ENCODE data around the gene TMEM74B. TPM values are rescaled to one million over a fixed set of nuclear protein-coding genes. Genes with fewer than 3 reads are reported as not detected.
"Not testable (repeated sequence)": the region's sequence is repeated elsewhere in the genome, so short reads cannot be mapped to it uniquely, and the experiment has no call there.

Gene TMEM74B
- total and polyA plus RNA-seq, 2 donors = 0.47 to 1.3 TPM

DNA sequence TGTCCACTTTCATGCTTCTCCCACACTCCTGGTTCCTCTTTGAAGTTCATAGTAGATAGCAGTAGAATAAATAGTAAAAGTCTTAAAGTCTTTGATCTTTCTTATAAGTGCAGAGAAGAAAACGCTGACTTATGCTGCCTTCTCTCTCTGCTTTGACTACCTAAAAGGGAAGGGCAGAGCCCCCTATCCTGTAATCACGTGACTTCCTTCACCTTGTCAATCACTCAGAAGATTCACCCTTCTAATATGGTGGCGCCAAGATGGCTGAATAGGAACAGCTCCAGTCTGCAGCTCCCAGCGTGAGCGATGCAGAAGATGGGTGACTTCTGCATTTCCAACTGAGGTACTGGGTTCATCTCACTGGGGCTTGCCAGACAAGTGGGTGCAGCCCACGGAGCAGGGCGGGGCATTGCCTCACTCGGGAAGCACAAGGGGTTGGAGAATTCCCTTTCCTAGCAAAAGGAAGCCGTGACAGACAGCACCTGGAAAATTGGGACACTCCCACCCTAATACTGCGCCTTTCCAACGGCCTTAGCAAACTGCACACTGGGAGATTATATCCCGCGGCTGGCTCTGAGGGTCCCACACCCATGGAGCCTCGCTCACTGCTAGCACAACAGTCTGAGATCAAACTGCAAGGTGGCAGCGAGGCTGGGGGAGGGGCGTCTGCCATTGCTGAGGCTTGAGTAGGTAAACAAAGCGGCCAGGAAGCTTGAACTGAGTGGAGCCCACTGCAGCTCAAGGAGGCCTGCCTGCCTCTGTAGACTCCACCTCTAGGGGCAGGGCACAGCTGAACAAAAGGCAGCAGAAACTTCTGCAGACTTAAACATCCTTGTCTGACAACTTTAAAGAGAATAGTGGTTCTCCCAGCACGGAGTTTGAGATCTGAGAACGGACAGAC, 32.0 kb upstream of the TMEM74B start:
- WGBS = 94% methylated on average over 19 of the region's 19 CpGs

GRCh38 chr20:1215386-1216170, 30.8 kb upstream of the TMEM74B start:
- H3K36me3 ChIP-seq (ENCODE audit: control insufficient read depth in 2 of 2, insufficient read depth in 2 of 2, low read length in 1 of 2) = no peaks in the 10 kb centered on the region
- DNase-seq (ENCODE audit: low read depth in 6 of 9, low spot score in 9 of 9) = peak in 1 of 9 donors; percentile 25
- no peak overlapping the region for H3K27ac ChIP-seq (ENCODE audit: low read depth in 1 of 2, low read length in 1 of 2)
- peaks cover 2 to 8% of the 10 kb centered on the region in 2 donors for H3K27me3 ChIP-seq (ENCODE audit: control insufficient read depth in 2 of 2, insufficient read depth in 1 of 2, low read length in 1 of 2)
- H3K9me3 ChIP-seq (ENCODE audit: control insufficient read depth in 2 of 2, insufficient read depth in 1 of 2, low read length in 1 of 2) = no peaks in the 10 kb centered on the region
- H3K4me3 ChIP-seq (ENCODE audit: low read length in 2 of 2) = no peak overlapping the region
- WGBS = 62% methylated on average over 11 of the region's 11 CpGs
- no peaks in the 10 kb centered on the region for H3K4me1 ChIP-seq (ENCODE audit: control insufficient read depth in 2 of 2, insufficient read depth in 2 of 2, low read length in 2 of 2)

More for the DNA sequence above, 32.0 kb upstream of the TMEM74B start:
- H3K4me3 ChIP-seq (ENCODE audit: low read length in 2 of 2); H3K9me3 ChIP-seq (ENCODE audit: control insufficient read depth in 2 of 2, insufficient read depth in 1 of 2, low read length in 1 of 2); DNase-seq (ENCODE audit: low read depth in 6 of 9, low spot score in 9 of 9); H3K27me3 ChIP-seq (ENCODE audit: control insufficient read depth in 2 of 2, insufficient read depth in 1 of 2, low read length in 1 of 2); H3K27ac ChIP-seq (ENCODE audit: low read depth in 1 of 2, low read length in 1 of 2); H3K4me1 ChIP-seq (ENCODE audit: control insufficient read depth in 2 of 2, insufficient read depth in 2 of 2, low read length in 2 of 2); H3K36me3 ChIP-seq (ENCODE audit: control insufficient read depth in 2 of 2, insufficient read depth in 2 of 2, low read length in 1 of 2): not testable (repeated sequence)

GRCh38 chr20:1214838-1215261, 30.1 kb upstream of the TMEM74B start:
- DNase-seq (ENCODE audit: low read depth in 6 of 9, low spot score in 9 of 9) = no peak
- WGBS = 94% methylated on average over 4 of the region's 4 CpGs
- peaks cover 2 to 10% of the 10 kb centered on the region in 2 donors for H3K27me3 ChIP-seq (ENCODE audit: control insufficient read depth in 2 of 2, insufficient read depth in 1 of 2, low read length in 1 of 2)
- H3K4me3 ChIP-seq (ENCODE audit: low read length in 2 of 2) = no peak overlapping the region
- H3K27ac ChIP-seq (ENCODE audit: low read depth in 1 of 2, low read length in 1 of 2) = no peak overlapping the region
- no peaks in the 10 kb centered on the region for H3K4me1 ChIP-seq (ENCODE audit: control insufficient read depth in 2 of 2, insufficient read depth in 2 of 2, low read length in 2 of 2)
- no peaks in the 10 kb centered on the region for H3K36me3 ChIP-seq (ENCODE audit: control insufficient read depth in 2 of 2, insufficient read depth in 2 of 2, low read length in 1 of 2)
- no peaks in the 10 kb centered on the region for H3K9me3 ChIP-seq (ENCODE audit: control insufficient read depth in 2 of 2, insufficient read depth in 1 of 2, low read length in 1 of 2)

DNA sequence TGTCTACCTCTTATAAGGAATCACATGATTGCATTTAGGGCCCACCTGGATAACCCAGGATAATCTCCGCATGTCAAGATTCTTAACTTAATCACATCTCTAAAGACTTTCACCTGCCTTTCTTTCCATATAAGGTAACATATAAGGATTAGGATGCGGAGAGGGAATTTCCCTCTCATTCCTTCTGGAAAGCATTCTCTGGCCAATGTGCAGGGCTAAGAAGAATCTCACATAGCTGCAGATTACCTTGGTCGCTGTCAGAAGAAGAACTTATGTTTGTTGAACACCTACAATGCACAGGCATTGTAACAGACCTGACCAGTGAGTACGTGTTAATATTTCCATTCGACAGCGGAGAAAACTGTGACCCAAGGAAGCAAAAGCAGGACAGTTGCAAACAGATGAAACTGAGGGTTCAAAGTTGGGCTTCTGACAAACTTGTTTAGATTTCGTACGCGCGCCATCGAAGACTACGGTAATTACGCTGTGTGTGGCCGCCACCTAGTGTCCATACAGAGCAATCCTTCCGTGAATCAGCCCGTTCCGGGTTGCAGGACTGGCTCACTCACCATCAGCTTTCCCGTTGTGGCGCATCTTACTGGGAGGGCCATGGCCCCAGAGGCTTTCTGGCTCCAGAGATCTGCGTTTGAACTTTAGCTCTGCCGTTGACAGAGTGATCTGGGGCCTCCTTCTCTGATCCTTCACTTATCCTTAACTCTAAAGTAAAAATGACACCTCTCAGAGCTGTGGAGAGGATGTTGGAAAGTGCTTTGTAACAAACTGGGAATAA, 28.0 kb upstream of the TMEM74B start:
- DNase-seq (ENCODE audit: low read depth in 6 of 9, low spot score in 9 of 9) = peak in 7 of 9 donors; percentile 27 to 73 (median 47)
- H3K9me3 ChIP-seq (ENCODE audit: control insufficient read depth in 2 of 2, insufficient read depth in 1 of 2, low read length in 1 of 2) = no peaks in the 10 kb centered on the region
- no peaks in the 10 kb centered on the region for H3K4me1 ChIP-seq (ENCODE audit: control insufficient read depth in 2 of 2, insufficient read depth in 2 of 2, low read length in 2 of 2)
- peaks cover 2 to 10% of the 10 kb centered on the region in 2 donors for H3K27me3 ChIP-seq (ENCODE audit: control insufficient read depth in 2 of 2, insufficient read depth in 1 of 2, low read length in 1 of 2)
- H3K36me3 ChIP-seq (ENCODE audit: control insufficient read depth in 2 of 2, insufficient read depth in 2 of 2, low read length in 1 of 2) = no peaks in the 10 kb centered on the region
- no peak overlapping the region for H3K4me3 ChIP-seq (ENCODE audit: low read length in 2 of 2)
- WGBS = 17% methylated on average over 21 of the region's 21 CpGs
- H3K27ac ChIP-seq (ENCODE audit: low read depth in 1 of 2, low read length in 1 of 2) = no peak overlapping the region

GRCh38 chr20:1212023-1212422, 27.2 kb upstream of the TMEM74B start:
- Histone ChIP-seq H3K27ac (ENCODE audit: low read depth in 1 of 2, low read length in 1 of 2) (no peak overlapping the region), H3K36me3 (ENCODE audit: control insufficient read depth in 2 of 2, insufficient read depth in 2 of 2, low read length in 1 of 2) (no peaks in the 10 kb centered on the region), H3K4me3 (ENCODE audit: low read length in 2 of 2) (no peak overlapping the region), H3K4me1 (ENCODE audit: control insufficient read depth in 2 of 2, insufficient read depth in 2 of 2, low read length in 2 of 2) (no peaks in the 10 kb centered on the region), H3K9me3 (ENCODE audit: control insufficient read depth in 2 of 2, insufficient read depth in 1 of 2, low read length in 1 of 2) (no peaks in the 10 kb centered on the region), H3K27me3 (ENCODE audit: control insufficient read depth in 2 of 2, insufficient read depth in 1 of 2, low read length in 1 of 2) (peaks cover 2 to 10% of the 10 kb centered on the region in 2 donors)
- DNase-seq (ENCODE audit: low read depth in 6 of 9, low spot score in 9 of 9) = no peak

- H3K27me3 ChIP-seq (ENCODE audit: control insufficient read depth in 2 of 2, insufficient read depth in 1 of 2, low read length in 1 of 2) = peaks cover 2 to 10% of the 10 kb centered on the region in 2 donors
- 96% methylated on average over 1 of the region's 1 CpG for WGBS
- H3K4me1 ChIP-seq (ENCODE audit: control insufficient read depth in 2 of 2, insufficient read depth in 2 of 2, low read length in 2 of 2) = no peaks in the 10 kb centered on the region
- H3K36me3 ChIP-seq (ENCODE audit: control insufficient read depth in 2 of 2, insufficient read depth in 2 of 2, low read length in 1 of 2) = no peaks in the 10 kb centered on the region
- no peak overlapping the region for H3K4me3 ChIP-seq (ENCODE audit: low read length in 2 of 2)
- H3K27ac ChIP-seq (ENCODE audit: low read depth in 1 of 2, low read length in 1 of 2) = no peak overlapping the region
- H3K9me3 ChIP-seq (ENCODE audit: control insufficient read depth in 2 of 2, insufficient read depth in 1 of 2, low read length in 1 of 2) = no peaks in the 10 kb centered on the region
- no peak for DNase-seq (ENCODE audit: low read depth in 6 of 9, low spot score in 9 of 9)
Measured at GRCh38 chr20:1210501-1210900, 25.7 kb upstream of the TMEM74B start.

DNA sequence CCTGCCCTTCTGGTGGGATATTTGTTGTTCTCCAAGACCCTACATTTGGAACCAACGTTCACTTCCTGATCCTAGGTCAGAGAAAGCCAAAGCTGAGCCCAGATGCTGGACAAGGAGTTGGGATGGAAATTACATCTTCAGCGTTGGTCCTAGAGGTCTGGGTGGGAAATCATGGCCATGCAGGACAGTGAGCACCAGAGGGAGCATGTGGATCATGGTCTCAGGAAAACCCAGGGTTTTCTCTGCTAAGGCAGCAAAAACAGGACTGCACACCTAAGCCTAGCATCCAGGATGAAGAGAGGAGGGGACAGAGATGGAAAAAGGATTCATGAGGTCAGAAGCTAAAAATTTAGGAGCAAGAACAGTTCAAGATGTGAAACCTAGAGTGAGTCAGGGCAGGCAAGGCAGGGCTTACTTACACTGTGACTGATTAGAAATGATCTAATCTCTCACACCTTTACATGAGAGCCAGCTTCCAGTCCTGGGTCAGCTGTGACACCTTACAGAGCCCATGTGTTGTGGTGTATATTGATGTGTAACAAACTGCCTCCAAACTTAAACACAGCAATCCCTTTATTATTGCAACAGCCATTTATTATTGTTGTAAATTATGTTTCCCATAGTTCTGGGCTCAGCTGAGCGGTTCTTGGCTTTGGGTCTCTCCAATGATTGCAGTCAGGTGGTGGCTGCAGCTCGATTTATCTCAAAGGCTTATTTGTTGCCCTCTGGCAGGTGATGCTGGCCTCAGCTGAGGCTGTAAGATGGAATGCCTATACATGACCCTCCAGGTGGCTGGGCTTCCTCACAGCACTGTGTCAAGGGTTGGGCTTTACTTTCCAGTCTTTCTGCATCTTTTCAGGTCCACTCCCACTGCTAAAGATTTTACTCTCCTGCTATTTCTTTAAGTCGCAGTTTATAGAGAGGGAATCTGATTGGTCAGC, 24.9 kb upstream of the TMEM74B start:
- H3K27me3 ChIP-seq (ENCODE audit: control insufficient read depth in 2 of 2, insufficient read depth in 1 of 2, low read length in 1 of 2) = peaks cover 2 to 10% of the 10 kb centered on the region in 2 donors
- H3K4me1 ChIP-seq (ENCODE audit: control insufficient read depth in 2 of 2, insufficient read depth in 2 of 2, low read length in 2 of 2) = no peaks in the 10 kb centered on the region
- H3K36me3 ChIP-seq (ENCODE audit: control insufficient read depth in 2 of 2, insufficient read depth in 2 of 2, low read length in 1 of 2) = no peaks in the 10 kb centered on the region
- H3K27ac ChIP-seq (ENCODE audit: low read depth in 1 of 2, low read length in 1 of 2) = no peak overlapping the region
- H3K9me3 ChIP-seq (ENCODE audit: control insufficient read depth in 2 of 2, insufficient read depth in 1 of 2, low read length in 1 of 2) = no peaks in the 10 kb centered on the region
- no peak for DNase-seq (ENCODE audit: low read depth in 6 of 9, low spot score in 9 of 9)
- no peak overlapping the region for H3K4me3 ChIP-seq (ENCODE audit: low read length in 2 of 2)
- WGBS = 83% methylated on average over 5 of the region's 5 CpGs

- H3K9me3 ChIP-seq (ENCODE audit: control insufficient read depth in 2 of 2, insufficient read depth in 1 of 2, low read length in 1 of 2) = no peaks in the 10 kb centered on the region
- no peaks in the 10 kb centered on the region for H3K4me1 ChIP-seq (ENCODE audit: control insufficient read depth in 2 of 2, insufficient read depth in 2 of 2, low read length in 2 of 2)
- no peak overlapping the region for H3K4me3 ChIP-seq (ENCODE audit: low read length in 2 of 2)
- no peaks in the 10 kb centered on the region for H3K36me3 ChIP-seq (ENCODE audit: control insufficient read depth in 2 of 2, insufficient read depth in 2 of 2, low read length in 1 of 2)
- H3K27ac ChIP-seq (ENCODE audit: low read depth in 1 of 2, low read length in 1 of 2) = no peak overlapping the region
- H3K27me3 ChIP-seq (ENCODE audit: control insufficient read depth in 2 of 2, insufficient read depth in 1 of 2, low read length in 1 of 2) = peaks cover 0 to 8% of the 10 kb centered on the region in 2 donors
- WGBS = 97% methylated on average over 3 of the region's 3 CpGs
- no peak for DNase-seq (ENCODE audit: low read depth in 6 of 9, low spot score in 9 of 9)
Measured at GRCh38 chr20:1207293-1207878, 22.6 kb upstream of the TMEM74B start.
